Stimulated activated CD4-positive, alpha-beta T cell treated with anti-CD3 and anti-CD28 coated beads, Interleukin-12 subunit alpha, Interleukin-12 subunit beta, amount 100 ng/mL, for 48 hours (primary cell): ENCODE measurements around the gene PTGDR.

ENCODE experiments used
- DNase-seq, 3 donors: peaks; one replicate each; pipeline ENCODE4 v3.0.0-alpha.2; 2020; ENCODE audit warnings: low read depth in 2 of 3, low spot score in 1 of 3

The PTGDR gene

DNA sequence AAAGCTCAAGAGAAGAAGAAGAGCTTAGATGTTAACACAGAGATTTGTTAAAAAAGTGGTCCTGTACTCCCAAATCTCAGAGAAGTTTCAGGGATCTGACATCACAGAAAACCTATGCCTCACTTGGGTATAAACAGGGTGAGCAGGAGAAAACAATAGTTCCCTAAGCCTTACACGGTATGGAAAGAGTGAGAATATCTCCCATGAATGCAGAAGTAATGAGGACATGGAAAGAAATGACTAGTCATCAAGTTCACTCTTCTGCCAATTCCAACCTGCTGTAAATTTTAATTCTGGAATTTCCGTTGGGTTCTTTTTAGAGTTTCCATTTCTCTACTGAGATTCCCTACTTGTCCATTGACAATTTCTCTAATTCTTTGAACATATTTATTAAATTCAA is 40.4 kb downstream of the PTGDR start:
- no peak for DNase-seq

GRCh38 chr14:52310541-52310940 is 43.0 kb downstream of the PTGDR start:
- DNase-seq, result no peak

DNA sequence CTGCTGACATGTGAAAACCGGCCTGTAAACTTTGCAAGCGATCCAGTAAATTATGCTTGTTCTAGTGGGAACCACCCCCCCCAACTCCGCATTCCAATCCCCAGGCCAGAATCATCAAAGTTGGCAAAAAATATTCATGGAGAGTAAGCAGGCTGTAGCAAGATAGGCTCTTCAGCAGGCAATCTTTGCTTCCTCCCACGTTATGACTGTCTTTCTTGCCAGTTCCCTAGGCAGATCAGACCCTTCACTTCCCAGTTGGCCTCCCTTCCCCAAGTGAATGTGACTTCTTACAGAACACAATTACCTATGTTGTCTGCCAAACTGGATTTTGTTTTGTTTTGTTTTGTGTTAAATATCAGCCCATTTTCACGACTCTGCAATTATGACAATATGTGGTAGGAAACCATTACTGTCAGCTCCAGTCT is 45.4 kb downstream of the PTGDR start:
- DNase-seq, result no peak

GRCh38 chr14:52313462-52313861 is 46.0 kb downstream of the PTGDR start:
- no peak for DNase-seq

DNA sequence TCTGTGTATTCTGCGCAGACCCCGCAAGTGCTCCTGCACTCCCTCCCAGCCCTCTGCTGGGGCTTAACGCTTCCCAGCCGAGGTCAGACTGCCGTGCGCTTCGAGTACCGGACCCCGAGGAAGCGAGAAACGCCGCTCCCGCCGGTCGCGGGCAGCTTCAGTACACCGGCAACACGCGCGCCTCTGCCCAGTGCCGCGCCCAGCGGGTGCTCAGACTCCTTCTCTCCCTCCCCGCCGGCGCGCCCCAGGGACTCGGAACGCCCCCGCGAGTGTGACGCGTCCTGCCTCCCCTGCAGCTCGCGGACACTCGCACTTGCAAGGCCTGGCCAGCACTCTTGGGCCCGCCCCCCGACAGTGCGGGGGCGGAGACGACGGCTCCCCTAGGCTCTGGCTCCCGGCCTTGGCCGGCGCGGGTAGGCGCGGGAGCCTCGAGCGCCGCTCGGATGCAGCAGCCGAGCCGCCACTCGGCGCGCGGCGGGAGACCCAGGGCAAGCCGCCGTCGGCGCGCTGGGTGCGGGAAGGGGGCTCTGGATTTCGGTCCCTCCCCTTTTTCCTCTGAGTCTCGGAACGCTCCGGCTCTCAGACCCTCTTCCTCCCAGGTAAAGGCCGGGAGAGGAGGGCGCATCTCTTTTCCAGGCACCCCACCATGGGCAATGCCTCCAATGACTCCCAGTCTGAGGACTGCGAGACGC is 46.6 kb downstream of the PTGDR start, which contains the start of gene PTGER2:
PTGER2 (plus strand) TSS at position 410 of the 692 bp plus-strand sequence; CDS start at position 647, 237 bp downstream.
- peak; percentile 43 to 78 (median 52) for DNase-seq

DNA sequence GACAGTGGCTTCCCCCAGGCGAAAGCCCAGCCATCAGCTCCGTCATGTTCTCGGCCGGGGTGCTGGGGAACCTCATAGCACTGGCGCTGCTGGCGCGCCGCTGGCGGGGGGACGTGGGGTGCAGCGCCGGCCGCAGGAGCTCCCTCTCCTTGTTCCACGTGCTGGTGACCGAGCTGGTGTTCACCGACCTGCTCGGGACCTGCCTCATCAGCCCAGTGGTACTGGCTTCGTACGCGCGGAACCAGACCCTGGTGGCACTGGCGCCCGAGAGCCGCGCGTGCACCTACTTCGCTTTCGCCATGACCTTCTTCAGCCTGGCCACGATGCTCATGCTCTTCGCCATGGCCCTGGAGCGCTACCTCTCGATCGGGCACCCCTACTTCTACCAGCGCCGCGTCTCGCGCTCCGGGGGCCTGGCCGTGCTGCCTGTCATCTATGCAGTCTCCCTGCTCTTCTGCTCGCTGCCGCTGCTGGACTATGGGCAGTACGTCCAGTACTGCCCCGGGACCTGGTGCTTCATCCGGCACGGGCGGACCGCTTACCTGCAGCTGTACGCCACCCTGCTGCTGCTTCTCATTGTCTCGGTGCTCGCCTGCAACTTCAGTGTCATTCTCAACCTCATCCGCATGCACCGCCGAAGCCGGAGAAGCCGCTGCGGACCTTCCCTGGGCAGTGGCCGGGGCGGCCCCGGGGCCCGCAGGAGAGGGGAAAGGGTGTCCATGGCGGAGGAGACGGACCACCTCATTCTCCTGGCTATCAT is 47.3 kb downstream of the PTGDR start:
- peak in 2 of 3 donors; percentile 10 to 30 for DNase-seq

DNA sequence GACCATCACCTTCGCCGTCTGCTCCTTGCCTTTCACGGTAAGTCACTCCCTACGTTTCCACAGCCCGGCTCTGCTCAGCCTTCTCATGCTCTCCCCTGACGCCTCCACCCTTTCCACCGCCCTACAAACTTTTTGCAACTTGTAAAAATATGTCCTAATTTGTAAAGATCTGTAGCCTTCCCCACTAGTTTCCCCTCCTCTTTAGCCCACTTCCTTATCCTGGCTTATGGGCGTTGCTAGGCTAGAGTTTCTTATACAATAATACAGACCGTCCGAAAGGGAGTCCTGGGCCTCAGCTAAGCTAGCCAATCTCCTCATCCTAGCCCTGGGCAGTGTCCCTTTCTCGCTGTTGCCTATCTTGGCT is 47.8 kb downstream of the PTGDR start:
- no peak for DNase-seq

DNA sequence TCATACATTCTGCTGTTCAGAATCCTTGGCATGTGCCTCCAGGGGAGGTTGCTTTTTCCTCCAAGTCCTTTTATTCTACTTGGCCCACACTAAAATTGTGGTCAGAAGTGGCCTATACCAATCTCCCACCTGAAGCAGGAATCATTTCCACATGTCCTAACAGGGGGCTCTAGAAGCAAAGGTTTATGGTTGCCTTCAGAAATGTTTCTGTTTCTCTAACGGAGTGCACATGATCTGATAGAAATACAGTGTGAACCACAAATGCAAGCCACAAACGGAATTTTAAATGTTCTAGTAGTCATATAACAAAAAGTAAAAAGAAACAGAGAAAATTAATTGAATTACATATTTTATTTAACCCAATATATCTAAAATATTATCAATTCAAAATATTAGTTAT is 50.6 kb downstream of the PTGDR start:
- no peak for DNase-seq

- DNase-seq, result no peak
These were observed 51.5 kb downstream of the PTGDR start for GRCh38 chr14:52318826-52319645.

- DNase-seq, result no peak
These were observed 52.4 kb downstream of the PTGDR start for GRCh38 chr14:52319919-52320318.

DNA sequence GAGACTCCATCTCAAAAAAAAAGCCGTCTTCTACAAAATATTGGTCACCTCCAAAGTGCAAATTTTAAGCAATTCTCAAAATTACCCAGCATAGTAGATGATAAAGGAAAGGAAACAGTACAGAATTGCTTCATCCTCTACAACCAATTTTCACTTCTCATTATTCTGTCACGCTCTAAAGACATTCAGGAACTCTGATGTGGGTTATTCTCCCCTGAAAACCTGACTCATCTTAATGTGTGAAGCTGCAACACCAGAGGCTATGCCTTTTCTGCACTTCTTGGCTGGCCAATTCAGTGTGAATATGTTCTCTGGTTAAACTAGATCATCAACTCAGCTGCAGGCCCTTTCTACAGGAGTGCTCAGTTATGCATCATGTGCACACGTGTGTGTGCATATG is 57.6 kb downstream of the PTGDR start:
- DNase-seq, result peak in 2 of 3 donors; percentile 21

DNA sequence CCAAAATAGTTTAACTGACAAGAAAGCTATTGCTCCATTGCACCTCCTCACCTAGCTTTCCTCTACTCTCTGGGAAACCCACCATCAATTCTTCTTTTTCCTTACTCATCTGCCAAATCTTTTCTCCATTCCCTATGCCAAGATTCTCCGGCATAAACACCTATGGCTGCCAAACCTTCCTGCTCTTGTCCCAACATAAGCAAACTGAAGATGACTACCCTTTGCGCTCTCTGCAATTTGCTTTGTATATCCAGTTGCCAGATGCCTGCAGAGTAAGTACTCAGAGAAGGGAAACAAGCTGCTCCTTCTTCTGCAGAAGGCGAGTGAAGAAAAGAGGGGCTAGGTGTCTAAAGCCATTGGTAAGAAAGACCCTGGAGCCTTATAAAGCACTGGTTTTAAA is 58.1 kb downstream of the PTGDR start:
- DNase-seq, result no peak
